ENCODE measurements around the gene RERE.
A peak's percentile ranks its signal among the peaks of the same experiment; 100 is the strongest.

The RERE gene

GRCh38 chr1:8520483-8520966 is 296.9 kb downstream of the RERE start:
- H3K27ac ChIP-seq: no peak overlapping the region
- H3K36me3 ChIP-seq: no peaks in the 10 kb centered on the region
- no peaks in the 10 kb centered on the region for H3K9me3 ChIP-seq
- no peaks in the 10 kb centered on the region for H3K27me3 ChIP-seq
- TF ChIP-seq CTCF (IDR thresholded peaks at IDR 0.05): no peak
- no peak overlapping the region for H3K4me3 ChIP-seq (ENCODE audit: low read depth in 1 of 2, low read length in 1 of 2)
- H3K4me1 ChIP-seq (ENCODE audit: control insufficient read depth in 1 of 2, insufficient read depth in 1 of 2, low read depth in 1 of 2, low read length in 1 of 2): peaks cover 56 to 62% of the 10 kb centered on the region in 2 experiments

GRCh38 chr1:8519167-8519566 is 298.3 kb downstream of the RERE start:
- no peak for TF ChIP-seq CTCF (IDR thresholded peaks at IDR 0.05)
- no peaks in the 10 kb centered on the region for H3K27me3 ChIP-seq
- no peak overlapping the region for H3K4me3 ChIP-seq (ENCODE audit: low read depth in 1 of 2, low read length in 1 of 2)
- H3K27ac ChIP-seq: peak overlapping the region; percentile 68
- peaks cover 43 to 48% of the 10 kb centered on the region in 2 experiments for H3K4me1 ChIP-seq (ENCODE audit: control insufficient read depth in 1 of 2, insufficient read depth in 1 of 2, low read depth in 1 of 2, low read length in 1 of 2)
- H3K36me3 ChIP-seq: no peaks in the 10 kb centered on the region
- no peaks in the 10 kb centered on the region for H3K9me3 ChIP-seq

GRCh38 chr1:8518490-8518801 is 299.0 kb downstream of the RERE start:
- no peak for TF ChIP-seq CTCF (IDR thresholded peaks at IDR 0.05)
- Histone ChIP-seq H3K27me3 (no peaks in the 10 kb centered on the region), H3K27ac (peak overlapping the region; percentile 68), H3K9me3 (no peaks in the 10 kb centered on the region), H3K36me3 (no peaks in the 10 kb centered on the region), H3K4me1 (ENCODE audit: control insufficient read depth in 1 of 2, insufficient read depth in 1 of 2, low read depth in 1 of 2, low read length in 1 of 2) (peaks cover 35 to 41% of the 10 kb centered on the region in 2 experiments), H3K4me3 (ENCODE audit: low read depth in 1 of 2, low read length in 1 of 2) (no peak overlapping the region)

GRCh38 chr1:8517661-8518489 is 299.6 kb downstream of the RERE start:
- Histone ChIP-seq H3K27me3 (no peaks in the 10 kb centered on the region), H3K4me3 (ENCODE audit: low read depth in 1 of 2, low read length in 1 of 2) (no peak overlapping the region), H3K36me3 (no peaks in the 10 kb centered on the region), H3K27ac (peak overlapping the region; percentile 68), H3K4me1 (ENCODE audit: control insufficient read depth in 1 of 2, insufficient read depth in 1 of 2, low read depth in 1 of 2, low read length in 1 of 2) (peaks cover 30 to 35% of the 10 kb centered on the region in 2 experiments), H3K9me3 (no peaks in the 10 kb centered on the region)
- TF ChIP-seq CTCF (IDR thresholded peaks at IDR 0.05): no peak

- TF ChIP-seq CTCF (IDR thresholded peaks at IDR 0.05): no peak
- Histone ChIP-seq H3K36me3 (no peaks in the 10 kb centered on the region), H3K4me3 (ENCODE audit: low read depth in 1 of 2, low read length in 1 of 2) (no peak overlapping the region), H3K4me1 (ENCODE audit: control insufficient read depth in 1 of 2, insufficient read depth in 1 of 2, low read depth in 1 of 2, low read length in 1 of 2) (peaks cover 27 to 30% of the 10 kb centered on the region in 2 experiments), H3K9me3 (no peaks in the 10 kb centered on the region), H3K27ac (peak overlapping the region; percentile 68), H3K27me3 (no peaks in the 10 kb centered on the region)
Observed at GRCh38 chr1:8516793-8517556, 300.5 kb downstream of the RERE start.

All from neutrophil (primary cell).